ENCODE results near the gene GLIS2. TPM values are rescaled to one million over a fixed set of nuclear protein-coding genes. Genes with fewer than 3 reads are reported as not detected.
A peak's percentile ranks its signal among the peaks of the same experiment; 100 is the strongest.

GLIS2 gene
- total RNA-seq, 2 experiments from 2014 or later, result 0.08 to 0.16 TPM

GRCh38 chr16:4290236-4290830 is 25.5 kb upstream of the GLIS2 start:
- Mint-ChIP-seq H3K4me1 (peaks cover 11% of the 10 kb centered on the region), H3K27ac (no peak overlapping the region), H3K4me3 (no peak overlapping the region), H3K27me3 (peaks cover 13% of the 10 kb centered on the region), H3K9me3 (no peaks in the 10 kb centered on the region), H3K36me3 (no peaks in the 10 kb centered on the region)
- DNase-seq, result no peak

- H3K27me3 Mint-ChIP-seq, result peaks cover 13% of the 10 kb centered on the region
- H3K27ac Mint-ChIP-seq, result no peak overlapping the region
- no peaks in the 10 kb centered on the region for H3K9me3 Mint-ChIP-seq
- peaks cover 11% of the 10 kb centered on the region for H3K4me1 Mint-ChIP-seq
- no peaks in the 10 kb centered on the region for H3K36me3 Mint-ChIP-seq
- no peak for DNase-seq
- H3K4me3 Mint-ChIP-seq, result no peak overlapping the region
Observed at GRCh38 chr16:4291699-4292098, 24.2 kb upstream of the GLIS2 start.

- H3K36me3 Mint-ChIP-seq, result no peaks in the 10 kb centered on the region
- peaks cover 9% of the 10 kb centered on the region for H3K27me3 Mint-ChIP-seq
- H3K4me3 Mint-ChIP-seq, result no peak overlapping the region
- no peak for DNase-seq
- H3K4me1 Mint-ChIP-seq, result peaks cover 6% of the 10 kb centered on the region
- H3K27ac Mint-ChIP-seq, result no peak overlapping the region
- H3K9me3 Mint-ChIP-seq, result no peaks in the 10 kb centered on the region
Observed at GRCh38 chr16:4293181-4293716, 22.6 kb upstream of the GLIS2 start.

- Mint-ChIP-seq H3K27ac (no peak overlapping the region), H3K36me3 (no peaks in the 10 kb centered on the region), H3K27me3 (peaks cover 5% of the 10 kb centered on the region), H3K4me1 (peaks cover 3% of the 10 kb centered on the region), H3K9me3 (no peaks in the 10 kb centered on the region), H3K4me3 (no peak overlapping the region)
- no peak for DNase-seq
Observed at GRCh38 chr16:4293822-4294457, 21.9 kb upstream of the GLIS2 start.

GRCh38 chr16:4295581-4295980 is 20.3 kb upstream of the GLIS2 start:
- H3K4me3 Mint-ChIP-seq, result no peak overlapping the region
- no peak for DNase-seq
- peaks cover 3% of the 10 kb centered on the region for H3K4me1 Mint-ChIP-seq
- no peaks in the 10 kb centered on the region for H3K9me3 Mint-ChIP-seq
- peaks cover 5% of the 10 kb centered on the region for H3K27me3 Mint-ChIP-seq
- no peaks in the 10 kb centered on the region for H3K36me3 Mint-ChIP-seq
- H3K27ac Mint-ChIP-seq, result no peak overlapping the region

- Mint-ChIP-seq H3K27ac (no peak overlapping the region), H3K36me3 (no peaks in the 10 kb centered on the region), H3K27me3 (peaks cover 5% of the 10 kb centered on the region), H3K9me3 (no peaks in the 10 kb centered on the region), H3K4me3 (no peak overlapping the region), H3K4me1 (peaks cover 3% of the 10 kb centered on the region)
- DNase-seq, result no peak
Observed at GRCh38 chr16:4297480-4297879, 18.4 kb upstream of the GLIS2 start.

- H3K27me3 Mint-ChIP-seq, result no peaks in the 10 kb centered on the region
- no peak overlapping the region for H3K4me3 Mint-ChIP-seq
- peaks cover 2% of the 10 kb centered on the region for H3K36me3 Mint-ChIP-seq
- H3K9me3 Mint-ChIP-seq, result no peaks in the 10 kb centered on the region
- no peak overlapping the region for H3K27ac Mint-ChIP-seq
- no peak for DNase-seq
- no peaks in the 10 kb centered on the region for H3K4me1 Mint-ChIP-seq
Observed at GRCh38 chr16:4298761-4299522, 16.9 kb upstream of the GLIS2 start.

GRCh38 chr16:4301177-4301576 is 14.7 kb upstream of the GLIS2 start:
- no peak overlapping the region for H3K4me3 Mint-ChIP-seq
- H3K27me3 Mint-ChIP-seq, result no peaks in the 10 kb centered on the region
- peaks cover 3% of the 10 kb centered on the region for H3K4me1 Mint-ChIP-seq
- no peak for DNase-seq
- peaks cover 6% of the 10 kb centered on the region for H3K36me3 Mint-ChIP-seq
- H3K9me3 Mint-ChIP-seq, result no peaks in the 10 kb centered on the region
- H3K27ac Mint-ChIP-seq, result no peak overlapping the region

- H3K4me3 Mint-ChIP-seq, result no peak overlapping the region
- no peaks in the 10 kb centered on the region for H3K27me3 Mint-ChIP-seq
- H3K27ac Mint-ChIP-seq, result no peak overlapping the region
- H3K36me3 Mint-ChIP-seq, result peaks cover 14% of the 10 kb centered on the region
- peaks cover 2% of the 10 kb centered on the region for H3K9me3 Mint-ChIP-seq
- no peak for DNase-seq
- H3K4me1 Mint-ChIP-seq, result peaks cover 10% of the 10 kb centered on the region
Observed at GRCh38 chr16:4301968-4302367, 13.9 kb upstream of the GLIS2 start.

GRCh38 chr16:4303973-4304372 is 11.9 kb upstream of the GLIS2 start:
- H3K4me3 Mint-ChIP-seq, result no peak overlapping the region
- peaks cover 18% of the 10 kb centered on the region for H3K36me3 Mint-ChIP-seq
- peaks cover 6% of the 10 kb centered on the region for H3K9me3 Mint-ChIP-seq
- peaks cover 13% of the 10 kb centered on the region for H3K4me1 Mint-ChIP-seq
- H3K27ac Mint-ChIP-seq, result no peak overlapping the region
- DNase-seq, result no peak
- H3K27me3 Mint-ChIP-seq, result no peaks in the 10 kb centered on the region

GRCh38 chr16:4306470-4307214 is 9.2 kb upstream of the GLIS2 start:
- Mint-ChIP-seq H3K27ac (peak overlapping the region; percentile 94), H3K9me3 (peaks cover 6% of the 10 kb centered on the region), H3K36me3 (peaks cover 18% of the 10 kb centered on the region), H3K4me1 (peaks cover 19% of the 10 kb centered on the region), H3K4me3 (peak overlapping the region; percentile 85), H3K27me3 (no peaks in the 10 kb centered on the region)
- DNase-seq, result peak; percentile 41

- H3K36me3 Mint-ChIP-seq, result peaks cover 18% of the 10 kb centered on the region
- peaks cover 6% of the 10 kb centered on the region for H3K9me3 Mint-ChIP-seq
- DNase-seq, result peak; percentile 98
- H3K27ac Mint-ChIP-seq, result peak overlapping the region; percentile 94
- H3K4me3 Mint-ChIP-seq, result peak overlapping the region; percentile 85
- peaks cover under 1% of the 10 kb centered on the region for H3K27me3 Mint-ChIP-seq
- H3K4me1 Mint-ChIP-seq, result peaks cover 19% of the 10 kb centered on the region
Observed at GRCh38 chr16:4307215-4308037, 8.4 kb upstream of the GLIS2 start.

GRCh38 chr16:4309102-4309832 is 6.6 kb upstream of the GLIS2 start:
- no peak for DNase-seq
- Mint-ChIP-seq H3K4me1 (peaks cover 19% of the 10 kb centered on the region), H3K27ac (no peak overlapping the region), H3K36me3 (peaks cover 15% of the 10 kb centered on the region), H3K9me3 (peaks cover 6% of the 10 kb centered on the region), H3K27me3 (peaks cover 16% of the 10 kb centered on the region), H3K4me3 (peak overlapping the region; percentile 14)
